A549 (cell line): ENCODE data around the gene EIF2B2.

Source experiments
- FOSL2 ChIP-seq, 2 experiments: fragments of 450-650 bp in 1 of 2; fragments of >200 bp in 1 of 2; sonication (Bioruptor Twin) in 1 of 2; formaldehyde crosslinking; IDR thresholded peaks; 2 replicates each; pipeline versions ENCODE4 v1.5.0 to v1.6.1; 2016 to 2020; ENCODE audit warnings: mild to moderate bottlenecking in 1 of 2, moderate library complexity in 1 of 2
- JUNB ChIP-seq: fragments of >200 bp; sonication (Bioruptor Twin); formaldehyde crosslinking; IDR thresholded peaks from 2 replicates; pipeline ENCODE4 v1.6.1; 2016
- MAFK ChIP-seq: fragments of 450-650 bp; IDR thresholded peaks from 2 replicates; pipeline ENCODE4 v1.6.1; 2014; ENCODE audit not compliant: partially characterized antibody
- RNF2 ChIP-seq: fragments of 200-600 bp; sonication (generic); IDR thresholded peaks from 2 replicates; pipeline ENCODE4 v1.6.1; 2016; ENCODE audit warnings: low read depth, mild to moderate bottlenecking, antibody characterized with exemption, moderate library complexity, borderline replicate concordance
- ZC3H11A ChIP-seq: fragments of 450-650 bp; IDR thresholded peaks from 2 replicates; pipeline ENCODE4 v1.6.1; 2014; ENCODE audit warnings: antibody characterized with exemption, mild to moderate bottlenecking
- ZNF302 ChIP-seq: fragments of 250-450 bp; sonication (Bioruptor Pico); IDR thresholded peaks from 2 replicates; pipeline ENCODE4 v1.9.0; 2021; ENCODE audit warnings: inconsistent platforms, mild to moderate bottlenecking, moderate library complexity
- TF ChIP-seq, protein P1 (sequence below): fragments of >200 bp; sonication (Bioruptor Twin); formaldehyde crosslinking; IDR thresholded peaks from 3 replicates; pipeline ENCODE4 v1.5.1; 2016
- TF ChIP-seq, protein P2 (sequence below): fragments of 450-650 bp; IDR thresholded peaks from 2 replicates; pipeline ENCODE4 v1.6.1; 2014; ENCODE audit warnings: antibody characterized with exemption

DNA sequence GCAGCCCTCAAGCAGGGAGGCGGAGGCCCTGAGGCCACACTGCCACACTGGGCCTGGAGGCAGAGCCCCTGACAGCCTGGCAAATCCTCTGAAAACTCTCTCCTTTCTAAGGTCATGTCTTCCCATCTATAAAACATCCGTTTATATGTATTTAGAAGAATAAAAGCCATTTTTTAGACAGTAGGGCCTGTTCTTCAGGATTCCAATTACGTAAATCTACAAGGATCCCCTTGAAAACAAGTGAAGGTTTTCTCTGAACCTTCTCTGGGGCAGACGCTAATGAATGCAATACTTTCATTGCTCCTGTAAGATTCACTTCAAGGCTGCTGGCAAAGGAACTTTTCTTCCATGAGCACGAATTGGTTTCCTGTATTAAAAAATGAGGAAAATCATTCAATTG, 12.8 kb downstream of the EIF2B2 start:
- TF ChIP-seq, protein P1, sequence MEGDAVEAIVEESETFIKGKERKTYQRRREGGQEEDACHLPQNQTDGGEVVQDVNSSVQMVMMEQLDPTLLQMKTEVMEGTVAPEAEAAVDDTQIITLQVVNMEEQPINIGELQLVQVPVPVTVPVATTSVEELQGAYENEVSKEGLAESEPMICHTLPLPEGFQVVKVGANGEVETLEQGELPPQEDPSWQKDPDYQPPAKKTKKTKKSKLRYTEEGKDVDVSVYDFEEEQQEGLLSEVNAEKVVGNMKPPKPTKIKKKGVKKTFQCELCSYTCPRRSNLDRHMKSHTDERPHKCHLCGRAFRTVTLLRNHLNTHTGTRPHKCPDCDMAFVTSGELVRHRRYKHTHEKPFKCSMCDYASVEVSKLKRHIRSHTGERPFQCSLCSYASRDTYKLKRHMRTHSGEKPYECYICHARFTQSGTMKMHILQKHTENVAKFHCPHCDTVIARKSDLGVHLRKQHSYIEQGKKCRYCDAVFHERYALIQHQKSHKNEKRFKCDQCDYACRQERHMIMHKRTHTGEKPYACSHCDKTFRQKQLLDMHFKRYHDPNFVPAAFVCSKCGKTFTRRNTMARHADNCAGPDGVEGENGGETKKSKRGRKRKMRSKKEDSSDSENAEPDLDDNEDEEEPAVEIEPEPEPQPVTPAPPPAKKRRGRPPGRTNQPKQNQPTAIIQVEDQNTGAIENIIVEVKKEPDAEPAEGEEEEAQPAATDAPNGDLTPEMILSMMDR = no peak
- TF ChIP-seq MAFK = no peak
- no peak for TF ChIP-seq ZNF302 (CRISPR knock-in tag)
- TF ChIP-seq, protein P2, sequence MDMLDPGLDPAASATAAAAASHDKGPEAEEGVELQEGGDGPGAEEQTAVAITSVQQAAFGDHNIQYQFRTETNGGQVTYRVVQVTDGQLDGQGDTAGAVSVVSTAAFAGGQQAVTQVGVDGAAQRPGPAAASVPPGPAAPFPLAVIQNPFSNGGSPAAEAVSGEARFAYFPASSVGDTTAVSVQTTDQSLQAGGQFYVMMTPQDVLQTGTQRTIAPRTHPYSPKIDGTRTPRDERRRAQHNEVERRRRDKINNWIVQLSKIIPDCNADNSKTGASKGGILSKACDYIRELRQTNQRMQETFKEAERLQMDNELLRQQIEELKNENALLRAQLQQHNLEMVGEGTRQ = no peak
- TF ChIP-seq ZC3H11A = no peak
- TF ChIP-seq FOSL2 (IDR thresholded peaks at IDR 0.05) = no peak
- TF ChIP-seq FOSL2 (CRISPR knock-in tag; IDR thresholded peaks at IDR 0.05) = no peak
- no peak for TF ChIP-seq JUNB
- TF ChIP-seq RNF2 = no peak
